Activated CD8-positive, alpha-beta T cell treated with anti-CD3 and anti-CD28 coated beads for 36 hours (primary cell): ENCODE data around the gene FKBP15. TPM values are rescaled to one million over a fixed set of nuclear protein-coding genes. Genes with fewer than 3 reads are reported as not detected.

ENCODE experiments used
- ATAC-seq: fragments of 200-7000 bp; cut with Tn5 transposase; one replicate; pipeline ENCODE4 v1.10.0; 2021; ENCODE audit warnings: mild to moderate bottlenecking, moderate library complexity
- CTCF ChIA-PET: fragments of 350-600 bp; sonication (Branson Sonifier 250); formaldehyde crosslinking; loops from one replicate; lab custom pipeline; 2021; ENCODE audit warnings: antibody characterized with exemption; lab: Charles Lee
- POLR2A ChIA-PET: fragments of 350-600 bp; sonication (Branson Sonifier 250); formaldehyde crosslinking; loops from one replicate; lab custom pipeline; 2021; ENCODE audit warnings: antibody characterized with exemption; lab: Charles Lee
- DNase-seq: peaks from one replicate; pipeline ENCODE4 v3.0.0-alpha.2; 2020
- H3K27ac Mint-ChIP-seq: one replicate; pipeline ENCODE4 v1.8.0; 2021; ENCODE audit warnings: mild to moderate bottlenecking, mixed read lengths
- H3K27me3 Mint-ChIP-seq: one replicate; pipeline ENCODE4 v1.8.0; 2021; ENCODE audit warnings: mixed read lengths
- H3K36me3 Mint-ChIP-seq: one replicate; pipeline ENCODE4 v1.8.0; 2021; ENCODE audit warnings: low read depth, mixed read lengths
- H3K4me1 Mint-ChIP-seq: one replicate; pipeline ENCODE4 v1.8.0; 2021; ENCODE audit warnings: low read depth, mixed read lengths
- H3K4me3 Mint-ChIP-seq: one replicate; pipeline ENCODE4 v1.8.0; 2021; ENCODE audit warnings: mild to moderate bottlenecking, moderate library complexity, mixed read lengths
- H3K9me3 Mint-ChIP-seq: one replicate; pipeline ENCODE4 v1.8.0; 2021; ENCODE audit warnings: mixed read lengths
- CTCF ChIP-seq: fragments of 200-600 bp; IDR thresholded peaks from one replicate; pipeline ENCODE4 v1.8.0; 2022; ENCODE audit warnings: antibody characterized with exemption, mild to moderate bottlenecking
- intact Hi-C: fragments of 100-400 bp; cut with micrococcal nuclease; formaldehyde crosslinking; loops from one replicate; pipeline ENCODE4 v1.10.0; 2022
- total RNA-seq, 2 experiments: library from RNA; stranded (reverse); gene quantifications; one replicate each; pipeline ENCODE4 v1.2.3, GENCODE V29; 2021

The FKBP15 gene
- total RNA-seq, 2 experiments from 2014 or later: 32.5 to 33.7 TPM

GRCh38 chr9:113181165-113181564, 39.9 kb downstream of the FKBP15 start:
- peaks cover 58% of the 10 kb centered on the region for H3K36me3 Mint-ChIP-seq

DNA sequence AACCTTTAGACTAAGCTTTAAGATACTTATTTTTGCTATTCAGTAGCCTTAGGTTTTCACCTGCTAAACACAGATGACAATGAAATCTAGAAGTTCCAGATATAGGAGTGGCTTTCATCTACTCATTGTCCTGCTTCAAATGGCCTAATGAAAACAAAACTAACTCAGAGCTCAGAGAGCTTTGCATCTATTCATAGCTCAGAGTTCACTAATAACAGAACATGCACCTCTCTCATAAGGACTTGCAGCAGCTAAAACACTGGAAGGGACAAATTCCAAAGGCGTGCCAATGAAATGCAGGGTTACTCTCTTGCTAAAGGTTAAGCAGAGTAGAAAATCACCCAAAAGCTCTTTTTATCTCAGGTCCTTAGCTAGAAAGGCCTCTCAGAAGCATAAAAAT, 41.2 kb downstream of the FKBP15 start:
- Mint-ChIP-seq H3K36me3 (peaks cover 56% of the 10 kb centered on the region), H3K9me3 (no peaks in the 10 kb centered on the region), H3K4me1 (no peaks in the 10 kb centered on the region), H3K4me3 (no peak overlapping the region), H3K27ac (no peak overlapping the region), H3K27me3 (no peaks in the 10 kb centered on the region)
- no peak for DNase-seq
- POLR2A ChIA-PET: interaction anchor here (1.2 kb wide), 1 partner anchor 11 kb away, joined by 4 read pairs; no protein-coding TSS in a partner anchor
- intact Hi-C loops: no loop called here
- ATAC-seq: no peak
- CTCF ChIA-PET: interaction anchor here (1.0 kb wide), 3 partner anchors 9 to 221 kb away, joined by 3 read pairs; partner anchors contain the start of gene ALAD
- TF ChIP-seq CTCF: no peak

More at GRCh38 chr9:113181165-113181564, 39.9 kb downstream of the FKBP15 start:
- H3K9me3 Mint-ChIP-seq: no peaks in the 10 kb centered on the region
- no peaks in the 10 kb centered on the region for H3K4me1 Mint-ChIP-seq
- DNase-seq: no peak
- intact Hi-C loops: no loop called here
- H3K4me3 Mint-ChIP-seq: no peak overlapping the region
- ATAC-seq: no peak
- CTCF ChIA-PET: interaction anchor here (1.0 to 1.5 kb wide), 2 partner anchors 25 to 69 kb away, joined by 3 to 4 read pairs; no protein-coding TSS in a partner anchor
- no peak overlapping the region for H3K27ac Mint-ChIP-seq
- POLR2A ChIA-PET: no interaction called here
- H3K27me3 Mint-ChIP-seq: no peaks in the 10 kb centered on the region
- TF ChIP-seq CTCF: no peak

DNA sequence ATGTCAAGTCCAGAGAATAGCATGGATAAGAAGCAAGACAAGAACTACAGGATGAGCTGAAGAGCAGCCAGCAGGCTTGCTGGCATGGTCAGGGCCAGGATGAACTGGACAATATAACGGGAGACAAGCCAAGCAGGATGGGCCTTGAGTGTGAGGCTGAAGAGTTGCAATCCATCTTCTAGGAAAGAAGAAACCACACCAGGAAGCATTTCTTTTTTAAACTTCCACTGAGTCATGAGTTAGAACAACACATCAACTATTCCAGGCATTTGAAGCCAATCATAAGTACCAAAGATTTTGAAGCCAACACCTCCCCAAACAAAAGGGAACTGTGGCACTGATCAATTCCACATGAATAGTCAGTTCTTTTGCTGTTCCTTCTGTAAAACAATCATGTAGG, 43.0 kb downstream of the FKBP15 start:
- Mint-ChIP-seq H3K27me3 (no peaks in the 10 kb centered on the region), H3K4me3 (no peak overlapping the region), H3K27ac (no peak overlapping the region), H3K36me3 (peaks cover 56% of the 10 kb centered on the region), H3K9me3 (no peaks in the 10 kb centered on the region), H3K4me1 (no peaks in the 10 kb centered on the region)
- CTCF ChIA-PET: interaction anchor here (1.4 kb wide), 1 partner anchor 19 kb away, joined by 4 read pairs; no protein-coding TSS in a partner anchor
- ATAC-seq (no peak), DNase-seq (no peak)
- intact Hi-C loops: no loop called here
- POLR2A ChIA-PET: no interaction called here
- no peak for TF ChIP-seq CTCF

DNA sequence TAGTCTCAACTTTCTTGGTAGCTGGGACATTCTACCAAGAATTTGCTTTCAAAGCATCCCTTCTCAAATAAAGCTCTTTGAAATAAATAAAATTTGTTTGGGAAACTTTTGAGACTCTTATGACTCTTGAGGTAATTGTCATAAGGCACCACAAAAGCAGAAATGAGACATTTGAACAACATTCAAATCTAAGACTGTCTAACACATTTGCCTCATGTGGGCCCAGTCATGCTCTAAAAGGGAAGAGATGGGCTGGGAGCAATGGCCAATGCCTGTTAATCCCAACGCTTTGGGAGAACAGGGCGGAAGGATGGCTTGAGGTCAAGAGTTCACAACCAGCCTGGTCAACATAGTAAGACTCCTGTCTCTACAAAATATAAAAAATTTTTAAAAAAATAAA, 43.8 kb downstream of the FKBP15 start:
- no peak overlapping the region for H3K27ac Mint-ChIP-seq
- ATAC-seq: no peak
- peaks cover 8% of the 10 kb centered on the region for H3K9me3 Mint-ChIP-seq
- ChIA-PET POLR2A (interaction anchor here (0.8 kb wide), 1 partner anchor 20 kb away, joined by 4 read pairs; no protein-coding TSS in a partner anchor), CTCF (no interaction called here)
- TF ChIP-seq CTCF: no peak
- DNase-seq: no peak
- H3K4me3 Mint-ChIP-seq: no peak overlapping the region
- H3K36me3 Mint-ChIP-seq: peaks cover 57% of the 10 kb centered on the region
- no peaks in the 10 kb centered on the region for H3K4me1 Mint-ChIP-seq
- intact Hi-C loops: no loop called here
- no peaks in the 10 kb centered on the region for H3K27me3 Mint-ChIP-seq

GRCh38 chr9:113176803-113177202, 44.3 kb downstream of the FKBP15 start:
- no peak for ATAC-seq
- POLR2A ChIA-PET: interaction anchor here (0.8 kb wide), 1 partner anchor 20 kb away, joined by 4 read pairs; no protein-coding TSS in a partner anchor
- CTCF ChIA-PET: interaction anchor here (0.8 kb wide), 1 partner anchor 98 kb away, joined by 3 read pairs; no protein-coding TSS in a partner anchor
- no peak overlapping the region for H3K27ac Mint-ChIP-seq
- H3K27me3 Mint-ChIP-seq: no peaks in the 10 kb centered on the region
- no peak overlapping the region for H3K4me3 Mint-ChIP-seq
- intact Hi-C loops: no loop called here
- H3K9me3 Mint-ChIP-seq: peaks cover 8% of the 10 kb centered on the region
- no peak for DNase-seq
- TF ChIP-seq CTCF: no peak
- peaks cover 57% of the 10 kb centered on the region for H3K36me3 Mint-ChIP-seq
- H3K4me1 Mint-ChIP-seq: no peaks in the 10 kb centered on the region
